ENCODE data around the gene YWHAH.

Gene YWHAH

DNA sequence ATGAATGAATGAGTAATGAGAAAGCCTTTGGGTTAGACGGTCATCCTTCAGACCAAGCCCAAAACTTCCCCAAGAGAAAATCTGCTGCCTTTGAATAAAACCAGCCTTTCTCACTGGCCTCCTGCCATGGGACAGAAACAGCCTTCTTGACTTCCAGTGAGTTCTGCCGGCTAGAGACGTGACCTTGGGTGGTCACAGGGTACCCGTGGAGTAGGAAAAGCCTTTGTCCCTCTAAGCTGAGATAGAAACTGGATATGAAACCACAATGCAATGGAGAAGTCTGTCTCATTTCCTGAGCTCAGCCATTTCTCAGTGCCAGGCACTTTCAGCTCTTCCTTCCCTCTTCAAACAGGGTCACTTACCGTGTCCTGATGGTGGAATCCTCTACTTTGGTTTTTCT is 21.2 kb upstream of the YWHAH start:
- DNase-seq (ENCODE audit: low read depth), result no peak

DNA sequence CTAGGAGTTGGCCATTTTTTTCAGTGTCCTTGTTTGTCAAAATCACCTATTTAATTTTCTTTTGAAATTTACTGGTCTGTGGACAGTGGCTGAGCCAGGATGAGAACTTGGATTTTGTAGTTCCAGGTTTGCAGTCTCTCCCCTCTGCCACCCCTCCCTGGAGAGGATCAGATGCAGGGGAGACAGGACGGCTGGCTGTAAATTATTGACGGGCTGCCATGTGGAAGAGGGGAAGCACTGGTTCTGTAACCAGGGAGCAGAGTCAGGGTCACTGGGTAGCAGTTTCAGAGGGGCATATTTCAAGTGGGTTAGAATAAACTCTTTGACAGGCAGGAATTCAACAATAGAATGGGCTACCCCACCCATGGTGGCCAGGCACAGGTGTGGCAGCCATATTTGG is 20.6 kb upstream of the YWHAH start:
- no peak for DNase-seq (ENCODE audit: low read depth)

DNA sequence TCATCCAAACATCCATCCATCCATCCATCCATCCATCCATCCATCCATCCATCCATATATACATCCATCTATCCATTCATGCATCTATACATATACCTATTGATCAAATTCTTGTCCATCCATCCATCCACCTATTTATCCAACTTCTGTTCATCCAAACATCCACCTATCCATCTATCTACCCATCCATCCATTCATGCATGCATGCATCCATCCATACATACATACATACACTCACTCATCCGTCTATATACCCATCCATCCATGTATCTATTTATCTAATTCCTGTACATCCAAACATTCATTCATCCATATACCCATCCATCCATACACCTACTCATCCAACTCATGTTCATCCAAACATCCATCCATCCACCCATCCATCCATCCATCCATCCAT is 19.3 kb upstream of the YWHAH start:
- DNase-seq (ENCODE audit: low read depth), result no peak

DNA sequence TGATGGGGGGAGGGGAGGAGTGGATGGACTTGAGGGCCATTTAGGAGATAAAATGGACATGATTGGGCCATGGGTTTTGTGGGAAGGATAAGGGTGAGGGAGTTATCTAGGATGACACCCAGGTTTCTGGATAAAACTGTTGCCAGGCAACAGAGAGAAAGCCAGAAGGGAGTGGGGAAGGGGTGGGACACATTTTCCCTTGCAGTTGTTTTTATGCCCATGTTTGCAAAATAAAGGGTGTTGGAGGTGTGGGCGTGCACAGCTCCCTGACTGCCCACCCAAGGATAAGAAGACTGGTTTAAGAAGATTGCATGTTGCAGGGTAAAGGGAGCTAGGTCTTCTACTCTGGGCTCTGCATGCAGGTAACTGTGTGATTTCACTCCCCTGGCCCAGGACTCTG is 18.3 kb upstream of the YWHAH start:
- DNase-seq (ENCODE audit: low read depth), result no peak

DNA sequence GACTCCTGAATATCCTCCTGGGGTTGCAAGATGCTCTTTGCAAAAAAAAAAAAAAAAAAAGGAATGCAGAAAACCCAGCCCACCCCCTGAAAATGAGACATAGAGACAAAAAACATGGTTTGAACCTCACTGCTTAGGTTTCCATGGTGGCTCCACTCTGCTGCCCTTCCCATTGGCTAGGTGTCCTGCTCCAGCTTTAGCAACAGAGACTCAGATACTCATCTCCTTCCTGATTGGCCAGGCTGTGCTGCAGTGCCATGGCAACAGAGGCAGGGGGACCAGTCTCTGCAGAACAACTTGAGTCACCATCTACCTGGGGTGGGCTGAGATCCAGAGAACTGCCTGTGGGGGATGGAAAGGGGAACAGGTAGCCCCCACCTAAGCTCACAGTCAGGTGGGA is 17.4 kb upstream of the YWHAH start:
- no peak for DNase-seq (ENCODE audit: low read depth)

DNA sequence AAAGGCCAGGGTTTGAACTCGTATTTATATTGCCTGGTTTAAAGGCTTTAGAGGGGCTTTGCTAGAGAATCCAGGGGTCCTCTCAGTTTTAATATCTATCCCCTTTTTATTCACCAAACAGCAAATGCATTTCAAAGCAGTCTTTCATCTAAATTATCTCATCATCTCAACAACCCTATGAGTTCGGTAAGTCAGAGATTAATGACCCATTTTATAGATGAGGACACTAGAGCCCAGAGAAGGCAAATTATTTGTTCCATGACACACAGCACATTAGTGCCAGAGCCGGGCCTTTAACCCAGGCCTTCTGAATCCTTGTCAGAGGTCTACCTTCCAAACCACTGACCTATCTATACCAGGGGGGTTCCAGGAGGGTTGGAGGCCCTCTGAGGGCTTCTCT is 16.8 kb upstream of the YWHAH start:
- DNase-seq (ENCODE audit: low read depth), result no peak

DNA sequence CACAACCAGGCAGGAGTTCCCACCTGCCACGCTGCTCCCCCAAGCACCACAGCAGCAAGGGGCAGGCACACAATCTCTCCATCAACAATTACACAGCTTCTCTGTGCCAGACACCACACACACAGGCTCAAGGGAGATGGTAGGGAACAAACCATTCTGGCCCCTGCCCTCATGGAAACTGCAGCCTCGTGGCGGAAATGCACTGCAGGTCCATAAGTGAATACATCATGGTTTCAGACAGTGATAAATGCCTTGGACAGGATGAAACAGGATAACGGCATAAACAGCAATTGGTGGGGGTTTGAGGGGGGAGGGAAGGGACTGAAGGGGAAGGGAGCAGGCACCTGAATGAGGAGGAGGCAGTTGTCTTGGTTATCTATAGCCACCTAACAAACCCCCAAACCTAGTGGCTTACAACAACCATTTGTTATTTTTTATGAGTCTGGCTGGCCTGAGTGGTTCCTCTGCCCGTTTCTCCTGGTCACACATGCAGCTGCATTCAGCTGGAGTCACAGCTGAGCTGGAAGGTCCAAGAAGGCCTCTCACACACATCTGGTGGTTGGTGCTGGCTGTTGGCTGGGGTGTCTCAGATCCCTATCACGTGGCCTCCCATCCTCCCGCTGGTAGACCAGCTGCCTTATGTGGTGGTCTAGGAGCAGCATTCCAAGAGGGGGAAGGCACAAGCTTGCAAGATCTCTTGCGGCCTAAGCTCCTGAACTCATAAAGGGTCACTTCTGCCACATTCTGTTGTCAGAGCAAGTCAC is 15.0 kb upstream of the YWHAH start:
- no peak for DNase-seq (ENCODE audit: low read depth)

DNA sequence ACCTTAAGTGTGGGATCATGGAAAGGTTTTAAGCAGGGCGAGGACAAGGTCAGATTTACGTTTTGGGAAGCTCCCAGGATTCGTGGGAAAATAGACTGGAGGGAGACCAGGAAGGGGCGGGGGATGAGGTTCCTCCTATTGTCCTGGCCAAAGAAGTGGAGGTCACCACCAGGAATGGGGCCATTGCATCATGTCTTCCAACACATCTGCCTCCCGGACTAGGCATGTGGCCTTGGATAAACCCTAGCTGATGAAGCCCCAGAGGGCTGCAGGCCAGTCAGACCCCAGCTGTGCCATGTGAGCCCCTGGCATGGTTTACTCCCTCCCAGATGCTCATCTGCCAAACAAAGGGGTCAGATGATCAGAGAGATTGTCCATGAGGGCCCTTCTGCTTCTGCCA is 11.5 kb upstream of the YWHAH start:
- DNase-seq (ENCODE audit: low read depth), result no peak

DNA sequence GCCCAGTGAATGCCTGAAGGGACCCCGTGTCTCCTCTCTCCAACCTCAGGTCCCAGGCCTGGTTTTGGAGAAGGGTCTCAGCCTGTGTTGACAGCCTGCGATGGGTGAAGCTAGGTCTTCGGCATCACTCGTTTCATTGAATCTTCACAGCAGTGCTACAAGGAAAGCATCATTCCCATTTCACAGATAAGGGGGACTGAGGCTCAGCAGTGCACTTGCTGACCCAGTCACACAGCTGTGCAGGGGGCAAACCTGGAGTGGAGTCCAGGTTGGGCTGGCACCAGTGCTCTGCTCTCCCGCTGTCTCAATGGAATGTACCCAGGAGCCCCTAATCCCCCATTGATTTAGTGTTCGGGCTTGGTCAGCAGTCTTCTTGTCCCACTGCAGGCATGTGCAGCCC is 10.9 kb upstream of the YWHAH start:
- no peak for DNase-seq (ENCODE audit: low read depth)

DNA sequence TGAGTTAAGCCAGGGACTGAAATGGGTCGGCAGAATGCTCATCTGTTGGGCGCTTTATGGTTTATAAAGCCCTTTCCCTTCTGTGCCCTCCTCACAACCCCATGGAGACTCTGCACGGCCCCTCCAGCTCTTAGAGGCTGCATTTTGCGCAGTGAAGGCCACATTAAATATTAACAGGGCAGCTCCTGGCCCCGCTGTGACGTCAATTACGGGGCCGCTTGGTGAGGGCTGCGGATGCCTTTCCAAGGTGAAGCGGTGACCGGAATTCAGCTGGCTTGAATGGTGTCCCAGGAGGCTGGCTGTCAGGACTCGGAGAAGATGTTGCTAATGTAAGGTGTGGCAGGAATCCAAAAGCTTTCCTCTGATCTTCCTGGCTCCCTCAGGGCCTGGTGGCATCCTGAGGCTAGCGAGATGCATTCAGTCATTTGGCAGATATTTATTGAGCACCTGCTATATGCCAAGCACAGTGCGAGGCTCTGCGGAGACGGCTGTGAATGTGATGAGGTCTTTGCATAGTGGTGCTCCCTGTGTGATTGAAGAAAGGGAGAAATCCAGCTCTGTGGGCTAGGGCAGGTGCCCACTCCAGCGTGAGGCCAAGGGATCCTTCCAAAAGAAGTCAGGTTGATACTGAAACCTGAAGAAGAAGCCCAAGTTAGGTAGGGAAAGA is 10.4 kb upstream of the YWHAH start:
- no peak for DNase-seq (ENCODE audit: low read depth)

DNA sequence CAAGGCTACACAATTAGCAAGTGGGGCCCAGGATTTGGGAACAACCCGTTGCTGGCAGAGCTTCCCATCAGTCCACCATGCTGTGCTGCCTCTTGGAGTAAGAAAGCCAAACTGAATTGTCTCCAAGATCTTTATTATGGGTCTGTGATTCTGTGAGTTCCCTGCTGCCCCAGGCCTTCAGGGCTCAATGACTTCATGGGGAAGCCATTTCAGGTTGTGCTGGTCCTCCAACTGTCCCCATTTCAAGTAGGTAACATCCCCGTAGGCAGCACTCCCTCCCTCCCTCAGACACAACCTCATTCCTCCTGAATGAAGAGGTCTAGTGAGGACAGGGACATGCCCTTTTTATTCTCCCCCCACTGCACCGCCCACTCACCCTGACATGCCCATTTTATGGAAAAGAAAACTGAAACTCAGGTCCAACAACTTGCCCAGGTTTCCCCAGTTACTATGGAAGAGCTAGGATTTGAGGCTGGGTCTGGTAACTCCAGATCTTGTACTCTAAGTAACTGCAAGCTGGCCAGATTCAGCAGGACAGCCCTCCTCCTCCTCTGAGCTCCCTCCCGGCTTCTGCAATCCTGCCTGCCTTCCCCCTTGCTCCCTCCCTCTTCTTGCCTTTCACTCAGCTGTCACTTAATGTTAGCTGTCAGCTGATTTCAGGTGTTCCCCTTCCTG is 8.2 kb upstream of the YWHAH start:
- DNase-seq (ENCODE audit: low read depth), result no peak

DNA sequence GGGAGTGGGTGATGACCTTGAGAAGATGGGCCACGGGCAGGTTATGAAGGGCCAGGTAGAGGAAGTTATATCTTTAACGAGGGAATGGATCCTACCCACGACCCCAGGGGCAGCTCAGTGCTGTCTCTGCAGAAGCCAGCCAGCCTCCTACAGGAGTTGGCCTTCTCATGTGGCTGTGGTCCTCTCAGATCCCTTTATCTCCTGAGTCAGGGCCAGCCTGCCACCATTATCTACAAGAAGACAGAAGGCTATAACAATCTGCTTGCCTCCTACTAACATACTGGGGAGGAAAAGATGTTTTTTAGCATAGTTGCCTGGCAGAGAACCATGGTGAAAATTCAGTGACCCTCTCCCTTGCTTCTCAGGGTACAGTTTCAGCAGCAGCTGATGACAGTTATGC is 7.0 kb upstream of the YWHAH start:
- DNase-seq (ENCODE audit: low read depth), result no peak

DNA sequence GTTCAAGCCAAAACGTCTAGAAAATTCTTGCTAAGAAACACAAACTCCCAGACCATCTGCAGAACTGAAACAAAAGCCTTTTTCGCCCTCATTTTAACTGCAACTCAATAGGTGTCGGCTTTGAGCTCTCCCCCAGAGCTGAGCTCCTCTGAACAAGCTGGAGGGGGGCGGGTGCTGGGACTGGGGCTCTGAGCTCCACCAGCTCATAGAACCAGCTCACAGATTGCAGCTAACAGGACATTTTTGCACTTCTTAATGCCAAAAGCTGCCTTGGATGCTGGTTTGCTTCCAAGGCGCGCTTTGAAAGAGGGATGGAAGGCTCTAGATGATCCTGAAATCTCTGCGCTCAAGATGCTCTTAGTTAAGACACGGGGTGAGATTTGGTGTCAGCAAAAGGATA is 6.0 kb upstream of the YWHAH start:
- DNase-seq (ENCODE audit: low read depth), result no peak

DNA sequence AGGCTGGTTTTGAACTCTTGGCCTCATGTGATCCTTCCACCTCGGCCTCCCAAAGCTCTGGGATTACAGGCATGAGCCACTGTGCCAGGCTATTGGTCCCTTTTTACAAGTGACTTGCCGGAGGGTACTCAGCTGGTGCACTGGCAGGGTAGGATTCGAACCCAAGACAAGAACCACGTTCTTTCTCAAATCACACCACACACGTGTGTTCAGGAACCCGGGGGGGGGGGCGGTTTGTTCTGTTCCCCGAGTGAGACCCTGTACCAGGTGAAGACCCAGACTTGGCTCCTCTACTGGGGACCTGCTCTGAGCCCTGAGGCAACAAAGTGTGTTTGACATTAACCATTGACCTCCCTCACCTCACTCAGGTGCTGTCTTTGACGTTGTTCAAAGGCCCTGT is 3.8 kb upstream of the YWHAH start:
- DNase-seq (ENCODE audit: low read depth), result no peak

DNA sequence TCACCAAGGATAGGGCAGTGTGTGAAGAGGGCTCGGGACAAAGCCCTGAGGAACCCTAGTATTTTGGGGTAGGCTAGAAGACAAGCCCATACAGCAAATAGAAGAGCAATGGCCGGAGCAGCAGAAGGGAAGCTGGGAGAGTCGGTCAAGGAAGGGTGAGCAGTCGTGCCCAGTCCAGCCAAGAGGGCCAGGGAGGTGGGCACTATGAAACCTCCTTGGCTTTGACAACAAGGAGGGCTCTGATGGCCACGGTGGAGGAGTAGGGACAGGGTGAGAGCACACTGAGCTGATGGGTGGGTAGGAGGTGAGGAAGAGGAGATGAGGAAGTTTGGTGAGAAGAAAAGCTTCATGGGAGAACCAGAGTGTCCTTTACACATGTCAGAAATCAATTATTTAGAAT is 2.2 kb upstream of the YWHAH start:
- no peak for DNase-seq (ENCODE audit: low read depth)

DNA sequence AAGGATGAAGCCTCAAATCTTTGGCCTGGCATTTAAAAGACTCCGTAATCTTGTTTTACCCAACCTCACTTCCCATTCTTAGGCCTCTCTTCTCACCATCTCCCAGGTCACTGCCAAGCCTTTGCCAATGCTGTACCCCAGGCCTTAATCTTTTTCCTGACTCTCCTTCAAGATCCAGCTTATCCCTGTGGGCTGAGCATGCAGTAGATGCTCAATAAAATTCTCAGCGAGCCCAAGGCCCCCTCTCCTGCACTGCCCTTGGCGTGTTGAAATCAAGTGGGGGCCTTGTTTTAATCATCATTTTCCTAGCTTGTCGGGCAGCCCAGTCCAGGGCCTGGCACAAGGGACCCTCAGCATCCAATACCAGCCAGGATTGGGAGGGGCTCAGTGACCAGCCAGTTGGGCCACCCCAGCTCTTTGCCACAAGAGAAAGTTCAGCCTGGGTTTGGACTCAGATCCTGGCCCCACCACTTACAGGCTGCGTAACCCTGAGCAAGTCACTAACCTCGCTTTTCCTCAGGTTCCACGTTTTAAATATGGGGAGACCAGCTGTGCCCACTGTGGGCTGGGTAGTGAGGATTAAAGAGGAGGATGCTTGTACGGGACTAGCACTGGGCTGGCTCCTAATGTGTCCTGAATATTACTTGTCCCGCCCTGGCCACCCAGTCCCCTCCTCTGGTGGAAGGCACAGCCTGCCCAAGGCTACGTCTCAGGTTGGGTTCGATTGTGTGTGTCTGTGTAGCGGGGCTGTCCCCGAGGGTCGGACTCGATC is 943 bp upstream of the YWHAH start:
- DNase-seq (ENCODE audit: low read depth), result no peak

DNA sequence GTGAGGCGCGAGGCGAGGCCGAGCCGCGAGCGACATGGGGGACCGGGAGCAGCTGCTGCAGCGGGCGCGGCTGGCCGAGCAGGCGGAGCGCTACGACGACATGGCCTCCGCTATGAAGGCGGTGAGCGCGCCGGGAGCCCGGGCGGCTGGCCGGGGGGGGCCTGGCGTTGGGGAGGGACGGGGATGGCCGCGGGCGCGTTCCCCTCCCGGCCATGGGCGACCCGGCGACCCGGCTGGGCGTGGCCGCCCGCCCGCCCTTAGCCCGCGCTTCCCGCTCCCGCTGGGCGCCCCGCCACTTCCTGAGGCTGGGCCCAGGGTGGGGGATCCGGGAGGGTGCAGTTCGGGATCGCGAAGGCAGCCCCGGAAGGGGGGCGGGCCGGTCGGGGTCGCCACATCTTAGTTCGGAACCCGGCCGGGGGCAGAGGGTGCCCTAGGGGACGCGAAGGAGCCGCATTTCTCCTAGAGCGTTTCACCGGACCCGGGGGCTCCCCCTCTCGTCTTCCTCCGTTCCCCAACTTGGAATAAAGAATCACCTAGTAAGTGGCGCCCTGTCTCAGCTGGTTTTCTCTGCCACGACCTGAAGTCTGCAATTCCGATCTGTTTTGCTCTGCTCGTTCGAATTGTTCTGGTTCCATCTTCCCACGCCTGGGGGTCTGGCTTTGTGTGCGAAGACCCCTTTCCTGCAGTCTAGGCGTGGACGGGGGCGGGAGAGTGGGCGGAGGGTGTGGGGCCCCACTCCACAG is 536 bp downstream of the YWHAH start:
- DNase-seq (ENCODE audit: low read depth), result no peak

DNA sequence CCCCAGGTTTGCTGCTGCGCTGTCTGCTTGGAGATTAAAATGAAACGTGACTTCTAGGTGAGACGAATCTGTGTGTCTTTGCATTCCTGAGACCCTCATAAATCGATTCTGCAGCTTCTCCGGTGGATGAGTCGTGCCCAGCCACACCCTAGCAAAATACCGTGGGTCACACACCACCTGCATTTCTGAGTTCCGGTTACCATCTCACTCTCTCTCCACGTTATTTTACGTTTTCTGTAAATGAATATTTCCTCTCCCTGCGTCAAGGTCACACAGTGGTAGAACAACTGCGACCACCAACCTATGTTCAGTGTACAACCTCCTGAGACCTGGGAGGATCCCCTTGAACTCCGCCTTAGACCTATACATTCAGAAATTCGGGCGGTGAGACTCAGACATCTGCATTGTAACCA is 1.1 kb downstream of the YWHAH start:
- DNase-seq (ENCODE audit: low read depth), result no peak

DNA sequence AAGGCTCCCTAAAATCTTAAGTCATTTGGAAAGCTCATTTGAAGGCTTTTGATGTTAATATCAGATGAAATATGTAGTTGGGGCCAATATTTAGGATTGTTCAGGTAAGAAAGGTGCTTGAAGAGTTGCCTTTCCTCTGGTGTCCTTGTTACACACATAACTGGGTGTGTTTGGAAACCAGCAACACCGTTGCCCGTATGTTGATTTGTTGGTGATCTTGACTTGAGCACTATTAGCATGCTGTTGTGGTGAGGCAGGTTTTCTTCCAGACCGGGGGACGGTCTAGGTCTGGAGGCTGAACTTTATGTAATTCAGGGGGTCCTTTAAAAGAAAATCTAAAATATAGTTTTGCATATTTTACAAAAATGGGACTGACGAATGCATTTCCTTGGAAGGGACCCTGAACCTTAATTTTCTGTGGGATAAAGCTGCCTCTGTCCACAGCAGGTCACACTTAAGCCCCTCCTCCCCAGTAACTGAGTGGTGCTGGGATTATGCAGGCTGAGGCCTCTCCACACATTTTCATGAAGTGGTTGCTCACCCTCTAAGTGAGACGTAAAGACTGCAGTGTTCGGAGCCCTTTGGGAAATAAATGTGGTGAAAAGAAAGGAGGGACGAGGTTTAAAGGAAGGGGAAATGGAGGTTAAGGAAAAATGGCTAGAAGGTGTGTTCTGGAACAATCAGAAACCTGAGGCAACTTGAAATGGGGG is 1.8 kb downstream of the YWHAH start:
- no peak for DNase-seq (ENCODE audit: low read depth)

DNA sequence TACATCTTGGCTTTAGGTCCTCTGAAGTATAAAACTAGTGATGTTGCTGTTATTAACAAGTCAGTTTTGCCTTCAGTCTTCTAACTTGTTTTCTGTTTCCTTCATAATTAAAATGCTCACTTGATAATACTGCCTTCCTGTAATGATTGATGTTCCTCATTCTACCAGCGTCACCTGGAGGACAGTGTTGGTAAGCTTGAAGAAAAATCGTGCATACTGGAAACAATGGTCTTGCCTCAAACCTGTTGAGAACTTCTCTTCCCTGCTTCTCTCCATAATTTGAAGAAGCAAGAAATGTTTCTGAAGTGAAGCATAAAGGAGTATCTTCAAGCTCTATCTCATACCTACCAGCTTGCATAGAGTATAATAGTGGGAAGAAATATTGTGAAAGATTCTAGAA is 3.0 kb downstream of the YWHAH start:
- DNase-seq (ENCODE audit: low read depth), result no peak

DNA sequence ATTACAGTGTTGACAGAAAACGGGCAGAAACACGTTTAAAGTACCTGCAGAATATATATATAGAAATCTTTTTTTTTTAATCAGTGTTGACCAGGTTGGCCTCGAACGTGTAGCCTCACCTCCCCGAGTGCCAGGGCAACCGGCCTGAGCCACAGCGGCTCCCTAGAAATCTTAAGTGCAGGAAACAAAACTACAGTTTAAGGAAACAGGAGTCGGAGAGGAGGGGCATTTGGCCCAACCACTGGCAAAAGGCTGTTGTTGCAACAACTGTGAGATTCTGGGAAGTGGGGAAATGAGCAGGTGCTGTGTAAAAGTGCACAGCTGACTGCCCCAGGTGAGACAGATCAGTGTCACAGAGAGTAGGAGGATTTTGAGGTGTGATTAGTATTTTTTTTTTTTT is 3.7 kb downstream of the YWHAH start:
- DNase-seq (ENCODE audit: low read depth), result no peak

All from GM04503 (cell line).